ENCODE results near the gene TESK1.
"Not testable (repeated sequence)": the region's sequence is repeated elsewhere in the genome, so short reads cannot be mapped to it uniquely, and the experiment has no call there.

DNA sequence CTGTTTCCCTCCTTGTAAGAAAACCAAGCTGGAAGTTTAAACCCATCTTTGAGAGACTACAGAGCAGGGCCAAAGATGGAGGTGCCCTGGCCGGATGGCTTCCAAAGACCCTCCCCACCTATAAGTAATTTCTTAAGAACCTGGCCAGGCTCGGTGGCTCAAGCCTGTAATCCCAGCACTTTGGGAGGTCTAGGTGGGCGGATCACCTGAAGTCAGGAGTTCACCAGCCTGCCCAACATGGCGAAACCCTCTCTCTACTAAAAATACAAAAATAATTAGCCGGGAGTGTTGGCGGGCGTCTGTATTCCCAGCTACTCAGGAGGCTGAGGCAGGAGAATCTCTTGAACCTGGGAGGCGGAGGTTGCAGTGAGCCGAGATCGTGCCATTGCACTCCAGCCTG is 40.7 kb downstream of the TESK1 start:
- TF ChIP-seq POLR2A (IDR thresholded peaks at IDR 0.05; ENCODE audit: low read length); GATA1 (IDR thresholded peaks at IDR 0.05; ENCODE audit: low read depth, low read length): not testable (repeated sequence)
